Skin of body (tissue), 2 donors: Measurements from ENCODE around the gene PTPRM. TPM values are rescaled to one million over a fixed set of nuclear protein-coding genes. Genes with fewer than 3 reads are reported as not detected.

Experiments
- DNase-seq: peaks from one replicate; lab custom pipeline; 2025; lab: John Stamatoyannopoulos, UW
- total RNA-seq: library from RNA; depleted of rRNA; stranded (reverse); fragments of >200 nt; gene quantifications from one replicate; pipeline ENCODE4 v1.2.3, GENCODE V29; 2014

Gene PTPRM
- total RNA-seq, 1 donor from 2014 or later = 46.3 TPM

DNA sequence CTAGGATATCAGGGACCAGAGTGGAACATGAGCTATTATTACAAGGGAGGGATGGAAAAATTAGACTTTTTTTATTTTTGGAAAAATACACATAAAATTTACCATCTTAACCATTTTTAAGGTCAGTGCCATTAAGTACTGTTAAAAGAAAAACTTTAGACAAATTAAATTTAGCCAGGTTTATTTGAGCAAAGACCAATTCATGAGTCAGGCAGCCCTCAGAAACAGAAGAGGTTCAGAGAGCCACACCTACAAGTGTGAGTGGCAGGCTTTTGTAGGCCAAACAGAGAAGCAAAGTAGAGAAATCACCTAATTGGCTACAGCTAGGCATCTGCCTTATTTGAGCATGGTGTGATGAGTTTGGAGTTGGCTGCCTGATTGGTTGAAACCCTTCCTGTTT lies 740.8 kb downstream of the PTPRM start:
- no peak for DNase-seq

DNA sequence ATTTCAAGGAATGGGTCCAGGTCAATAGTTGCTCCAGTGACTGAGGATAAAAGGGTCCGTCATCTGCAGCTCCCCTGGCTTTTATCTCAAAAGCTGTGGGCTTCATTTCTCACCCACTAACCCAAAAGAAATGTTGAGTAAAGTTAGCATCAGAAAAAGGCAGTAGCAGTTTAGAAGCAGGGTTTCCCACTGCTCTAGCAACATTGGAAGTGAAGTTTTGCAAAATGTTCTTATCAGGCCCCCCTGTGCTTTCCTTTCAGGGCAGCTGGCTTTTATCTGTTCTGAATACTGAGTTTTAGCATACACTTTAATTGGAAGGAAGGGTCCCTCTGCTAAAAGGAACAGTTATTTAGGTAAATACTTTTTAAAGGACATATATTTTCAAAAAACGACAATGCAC lies 745.9 kb downstream of the PTPRM start:
- DNase-seq = no peak

- no peak for DNase-seq
These were observed 747.0 kb downstream of the PTPRM start for GRCh38 chr18:8314124-8314523.

DNA sequence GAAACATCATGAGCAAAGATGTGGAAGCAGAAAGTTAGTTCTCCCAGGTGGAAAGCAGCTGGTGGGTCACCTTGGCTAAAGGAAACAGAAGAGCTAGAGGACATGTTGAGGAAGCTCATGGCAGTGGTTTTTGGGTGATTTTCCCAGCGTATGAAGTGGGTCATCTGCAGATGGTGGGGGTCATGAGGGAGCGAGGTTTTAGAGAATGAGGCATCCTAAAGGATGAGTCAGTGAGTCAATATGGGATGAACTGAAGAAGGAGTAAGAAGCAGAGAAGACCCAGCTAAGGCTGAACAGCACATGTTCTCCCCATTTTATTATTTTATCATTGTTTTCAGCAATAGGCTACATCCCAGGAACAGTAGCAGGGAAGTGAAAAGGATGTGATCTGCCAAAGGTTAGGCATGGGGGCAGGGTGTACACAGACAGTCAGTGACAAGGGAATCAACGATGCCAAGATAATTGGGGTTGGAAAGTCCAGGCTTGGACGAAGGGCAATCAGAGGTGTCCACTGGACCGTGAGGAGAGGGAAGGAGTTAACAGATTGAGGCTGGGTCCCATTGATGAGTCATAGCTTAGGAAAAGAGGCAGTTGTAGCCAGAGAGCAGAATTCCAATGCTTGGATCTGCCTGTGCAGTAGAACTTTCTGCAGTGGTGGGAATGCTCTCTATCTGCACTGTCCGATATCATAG lies 752.8 kb downstream of the PTPRM start:
- no peak for DNase-seq

DNA sequence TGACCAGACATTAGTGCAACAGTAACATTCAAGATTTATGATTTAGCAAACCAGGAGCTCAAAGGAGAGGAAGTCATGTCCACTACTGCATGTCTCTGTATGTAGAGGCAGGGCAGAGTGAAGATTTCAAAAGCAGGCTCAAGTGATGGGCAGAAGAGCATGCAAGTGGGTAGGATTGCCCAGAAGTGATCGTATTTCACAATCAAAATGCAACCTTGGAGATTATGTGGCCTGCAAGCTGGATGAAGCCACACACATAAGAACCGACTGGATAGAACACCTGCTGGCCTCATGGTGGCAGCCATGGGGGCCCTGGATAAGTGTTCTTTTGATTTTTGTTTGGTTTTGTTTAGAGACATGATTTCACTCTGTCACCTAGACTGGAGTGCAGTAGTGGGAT lies 755.4 kb downstream of the PTPRM start:
- no peak for DNase-seq

DNA sequence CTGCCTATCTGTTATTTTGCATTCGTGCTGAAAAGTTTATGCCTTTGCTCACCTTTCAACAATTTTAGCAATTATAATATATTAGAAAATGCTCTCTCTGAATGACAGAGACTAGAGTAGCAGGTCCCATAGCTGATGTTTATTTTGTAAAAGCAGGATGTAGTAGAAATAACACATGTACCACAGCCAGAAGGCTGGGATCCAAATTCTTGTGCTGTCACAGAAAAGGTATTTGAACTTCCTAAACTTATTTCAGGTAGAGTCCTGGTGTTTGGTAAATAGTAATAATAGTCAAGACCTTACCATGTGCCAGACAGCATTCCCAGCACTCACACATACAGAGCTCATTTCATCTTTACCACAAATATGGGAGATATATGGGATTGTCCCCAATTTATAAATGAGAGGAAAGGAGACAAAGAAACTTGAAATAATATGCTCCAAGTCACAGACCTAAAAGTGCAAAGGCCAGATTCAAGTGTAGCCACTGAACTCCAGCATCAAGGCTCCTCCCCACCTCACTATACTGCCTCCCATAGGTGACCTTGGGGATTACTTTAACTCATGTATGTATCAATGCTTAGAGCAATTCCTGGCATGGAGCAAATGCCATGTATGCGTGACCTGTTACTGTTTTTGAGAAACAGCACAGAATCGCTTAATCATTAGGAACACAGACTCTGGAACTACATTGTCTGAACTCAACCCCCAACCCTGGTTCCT lies 757.4 kb downstream of the PTPRM start:
- DNase-seq = no peak

DNA sequence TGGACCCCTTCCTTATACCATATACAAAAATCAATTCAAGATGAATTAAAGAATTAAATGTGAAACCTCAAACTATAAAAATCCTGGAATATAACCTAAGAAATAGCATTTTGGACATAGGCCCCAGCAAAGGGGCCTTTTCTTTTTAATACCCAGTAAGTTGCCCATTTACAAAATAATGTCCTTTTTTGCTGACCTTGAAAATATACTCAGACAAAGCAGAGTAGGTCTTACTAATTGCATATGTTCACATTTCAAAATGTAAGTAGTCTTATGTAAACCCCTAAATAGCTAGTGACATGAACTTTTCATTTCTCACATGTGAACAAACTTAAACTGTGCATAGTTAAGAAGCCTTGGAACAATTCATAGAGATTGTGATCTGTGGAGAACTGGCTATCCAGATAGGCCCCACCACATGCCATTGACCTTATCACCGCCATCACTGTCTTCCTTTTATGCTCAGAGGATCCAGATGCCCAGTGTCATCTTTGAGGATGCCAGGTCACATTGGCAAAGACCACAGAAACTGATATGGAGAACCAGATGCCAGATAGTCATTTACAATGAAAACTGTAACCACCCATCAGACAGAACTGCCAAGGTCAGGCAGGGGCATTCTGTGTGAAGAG lies 759.8 kb downstream of the PTPRM start:
- DNase-seq = no peak

GRCh38 chr18:8328126-8328525 lies 761.0 kb downstream of the PTPRM start:
- DNase-seq = peak; percentile 62

DNA sequence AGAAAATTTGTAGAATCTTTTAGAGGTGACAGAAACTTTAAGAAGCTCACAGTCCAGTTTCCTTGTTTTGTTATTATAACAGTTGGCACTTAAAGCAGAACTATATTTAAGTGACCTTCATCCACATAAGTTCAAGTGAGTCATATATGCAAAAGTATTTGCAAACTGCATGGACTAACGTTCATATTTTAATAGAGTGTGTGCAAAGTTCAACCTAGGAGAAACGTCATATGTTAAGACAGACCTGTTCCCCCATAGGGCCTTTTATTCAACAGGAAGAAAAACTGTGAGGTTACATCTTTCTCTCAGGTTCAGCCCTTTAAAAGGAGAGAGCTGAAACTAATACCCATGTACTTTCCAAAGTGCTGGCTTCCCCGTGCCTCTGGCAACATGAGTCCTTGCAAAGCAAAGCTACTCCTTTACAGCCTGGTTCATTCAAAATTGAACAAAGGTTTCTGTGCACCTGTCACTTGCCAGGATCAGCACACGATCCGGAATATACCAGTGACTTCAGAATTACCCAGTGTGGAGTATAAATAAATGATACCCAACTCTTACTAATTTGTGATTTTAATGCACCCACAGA lies 762.2 kb downstream of the PTPRM start:
- DNase-seq = no peak

GRCh38 chr18:8330575-8330974 lies 763.5 kb downstream of the PTPRM start:
- no peak for DNase-seq

- DNase-seq = no peak
These were observed 765.2 kb downstream of the PTPRM start for GRCh38 chr18:8332286-8332685.

DNA sequence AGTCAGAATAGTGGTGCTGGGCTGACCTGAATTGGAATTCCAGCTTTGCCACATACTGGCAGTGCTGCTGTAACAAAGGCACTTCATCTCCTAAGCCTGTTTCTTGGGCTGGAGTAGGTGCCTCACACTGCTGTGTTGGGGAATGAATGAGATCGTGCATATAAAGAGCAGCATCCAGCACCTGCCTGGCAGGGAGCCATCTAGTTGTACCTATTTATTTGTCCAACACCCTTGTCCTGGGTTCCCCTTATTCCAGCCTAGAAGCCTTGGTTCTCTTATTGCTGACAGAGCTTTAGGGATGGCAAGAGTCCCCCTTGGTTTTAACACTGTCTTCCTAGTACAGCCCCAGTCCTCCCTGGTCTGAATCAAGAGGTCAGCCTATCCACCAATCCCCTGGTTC lies 766.8 kb downstream of the PTPRM start:
- no peak for DNase-seq

DNA sequence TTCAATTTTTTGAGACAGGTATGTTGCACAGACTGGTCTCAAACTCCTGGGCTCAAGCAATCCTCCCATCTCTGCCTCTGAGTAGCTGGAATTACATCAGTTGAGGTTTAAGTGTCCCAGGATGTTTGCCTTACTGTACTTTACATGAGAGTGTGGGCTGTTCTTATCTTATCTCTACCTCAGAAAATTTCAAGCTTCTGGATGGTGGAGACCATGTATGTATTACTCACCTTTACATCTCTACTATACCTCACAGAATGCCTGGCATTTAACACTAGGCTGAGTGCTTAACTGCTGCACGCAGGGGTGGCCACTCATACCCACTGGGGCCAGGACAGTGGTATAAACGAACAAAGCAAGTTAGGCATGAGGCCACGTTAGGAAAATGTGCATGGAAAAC lies 770.1 kb downstream of the PTPRM start:
- no peak for DNase-seq

- DNase-seq = no peak
These were observed 772.1 kb downstream of the PTPRM start for GRCh38 chr18:8339210-8339609.

DNA sequence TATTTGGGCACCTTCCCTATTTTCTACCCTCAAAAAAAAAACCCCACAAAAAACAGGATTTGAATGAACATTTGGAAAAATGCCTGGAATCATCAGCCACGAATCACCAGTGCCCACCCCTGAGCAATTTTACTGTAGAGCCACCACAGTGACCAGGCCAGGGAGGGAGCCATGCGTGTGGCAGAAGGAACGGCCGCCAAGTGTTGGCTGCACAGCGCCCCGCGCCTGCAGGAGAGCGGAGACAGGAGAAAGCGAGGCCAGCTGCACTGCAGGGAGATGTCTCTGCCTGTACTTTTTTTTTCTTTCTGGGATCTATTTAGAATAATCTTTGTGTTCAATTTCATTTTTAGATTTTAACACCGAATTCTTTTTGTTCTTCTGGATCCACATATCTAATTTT lies 772.8 kb downstream of the PTPRM start:
- no peak for DNase-seq

- no peak for DNase-seq
These were observed 774.5 kb downstream of the PTPRM start for GRCh38 chr18:8341481-8342230.

GRCh38 chr18:8348051-8348720 lies 781.1 kb downstream of the PTPRM start:
- DNase-seq = no peak

GRCh38 chr18:8349608-8350323 lies 782.6 kb downstream of the PTPRM start:
- no peak for DNase-seq

DNA sequence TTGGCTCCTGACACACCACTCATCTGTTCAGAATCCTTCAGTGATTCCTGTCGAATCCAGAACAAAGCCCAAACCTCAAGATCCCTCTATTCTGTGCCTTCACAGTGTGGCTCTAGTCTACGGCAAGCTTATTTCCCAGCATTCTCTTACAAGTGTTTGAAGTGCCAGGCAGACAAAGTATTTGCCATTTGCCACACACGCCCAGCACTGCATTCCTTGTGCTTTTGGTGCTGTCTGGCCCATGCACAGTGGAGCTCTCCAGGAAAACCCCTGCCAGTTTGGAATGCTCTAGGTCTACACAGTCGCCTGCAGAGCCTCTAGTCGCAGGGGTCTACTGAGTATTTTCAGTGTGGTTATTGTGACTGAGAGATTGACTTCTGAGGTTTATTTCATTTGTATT lies 783.5 kb downstream of the PTPRM start:
- no peak for DNase-seq

DNA sequence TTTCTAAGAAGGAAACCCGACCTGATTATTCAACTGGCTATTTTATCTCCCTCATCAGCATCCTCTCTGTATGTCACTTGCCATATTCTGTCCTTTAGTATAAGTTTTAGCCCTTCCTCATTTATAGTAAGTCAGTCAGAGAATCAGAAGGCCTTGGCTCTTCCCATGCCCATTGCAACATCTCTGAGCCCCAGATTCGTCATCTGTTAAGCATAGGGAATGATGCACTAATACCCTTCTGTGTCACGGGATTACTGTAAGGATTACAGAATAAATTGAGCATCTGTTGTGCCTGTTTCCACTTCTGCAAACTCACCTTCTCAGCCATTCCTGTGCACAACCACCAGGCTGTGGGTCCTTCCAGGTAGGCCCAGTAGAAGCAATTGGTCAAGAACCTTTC lies 784.0 kb downstream of the PTPRM start:
- DNase-seq = no peak
